A549 (cell line): ENCODE results near the gene IGFL2. TPM values are rescaled to one million over a fixed set of nuclear protein-coding genes. Genes with fewer than 3 reads are reported as not detected.

Experiments
- ATAC-seq, 2 experiments: fragments of 200-7000 bp in 1 of 2; fragments of >200 bp in 1 of 2; cut with Nextera tagmentation in 1 of 2; cut with Tn5 transposase in 1 of 2; 3 replicates each; pipeline versions ENCODE4 v1.8.0 to v1.9.1; 2018 to 2020; ENCODE audit warnings: mild to moderate bottlenecking in 1 of 2, moderate library complexity in 1 of 2
- CTCF ChIA-PET: fragments of 300-600 bp; sonication (Branson Sonifier 250); formaldehyde crosslinking; extraction: SDS; loops from one replicate; lab custom pipeline; 2021; ENCODE audit warnings: antibody characterized with exemption, inconsistent platforms; lab: Yijun Ruan, JAX
- POLR2A ChIA-PET: fragments of 350-600 bp; formaldehyde crosslinking; extraction: SDS; loops from one replicate; lab custom pipeline; 2021; ENCODE audit warnings: antibody characterized with exemption, inconsistent platforms; lab: Yijun Ruan, JAX
- DNase-seq, 2 experiments: peaks; one replicate each; pipeline versions ENCODE4 v3.0.0 to v3.0.0-alpha.2; 2011 to 2016; ENCODE audit warnings: low read depth in 1 of 2, low spot score in 1 of 2
- FAIRE-seq: peaks from 2 replicates; lab custom pipeline; 2011; peaks lifted over from hg19 to GRCh38; lab: Jason Lieb, UNC
- H3K27ac ChIP-seq, 2 experiments: fragments of >200 bp; sonication (Bioruptor Twin); formaldehyde crosslinking; 3 replicates each; pipeline ENCODE4 v1.5.1; 2016 to 2017
- H3K4me1 ChIP-seq: fragments of >200 bp; sonication (Bioruptor Twin); formaldehyde crosslinking; 3 replicates; pipeline ENCODE4 v1.6.1; 2016
- H3K4me2 ChIP-seq: fragments of >200 bp; sonication (Bioruptor Twin); formaldehyde crosslinking; 3 replicates; pipeline ENCODE4 v1.6.1; 2016
- H3K4me3 ChIP-seq: fragments of >200 bp; sonication (Bioruptor Twin); formaldehyde crosslinking; 3 replicates; pipeline ENCODE4 v1.5.1; 2016
- H3K9me3 ChIP-seq: fragments of >200 bp; sonication (Bioruptor Twin); formaldehyde crosslinking; 3 replicates; pipeline ENCODE4 v1.6.1; 2016
- CHD2 ChIP-seq: fragments of 150-350 bp; IDR thresholded peaks from 2 replicates; pipeline ENCODE4 v1.6.1; 2014; ENCODE audit warnings: low read length; ENCODE audit not compliant: partially characterized antibody
- EP300 ChIP-seq, 2 experiments: fragments of >200 bp; sonication (Bioruptor Twin); formaldehyde crosslinking; IDR thresholded peaks; 2 replicates in 1 of 2; 3 replicates in 1 of 2; pipeline ENCODE4 v1.6.1; 2016 to 2017
- FOSL2 ChIP-seq, 2 experiments: fragments of 450-650 bp in 1 of 2; fragments of >200 bp in 1 of 2; sonication (Bioruptor Twin) in 1 of 2; formaldehyde crosslinking; IDR thresholded peaks; 2 replicates each; pipeline versions ENCODE4 v1.5.0 to v1.6.1; 2016 to 2020; ENCODE audit warnings: mild to moderate bottlenecking in 1 of 2, moderate library complexity in 1 of 2
- GATA3 ChIP-seq: IDR thresholded peaks from 2 replicates; pipeline ENCODE4 v1.6.1; 2012; ENCODE audit warnings: borderline replicate concordance
- HDAC2 ChIP-seq: fragments of 200-600 bp; sonication (generic); IDR thresholded peaks from 2 replicates; pipeline ENCODE4 v1.6.1; 2016
- HES2 ChIP-seq: fragments of >200 bp; sonication (Bioruptor Twin); formaldehyde crosslinking; IDR thresholded peaks from 2 replicates; pipeline ENCODE4 v1.6.1; 2016
- HOXB13 ChIP-seq: fragments of 250-450 bp; sonication (Bioruptor Pico); IDR thresholded peaks from 2 replicates; pipeline ENCODE4 v1.5.0; 2020; ENCODE audit warnings: low read depth, mild to moderate bottlenecking, moderate library complexity
- JUNB ChIP-seq: fragments of >200 bp; sonication (Bioruptor Twin); formaldehyde crosslinking; IDR thresholded peaks from 2 replicates; pipeline ENCODE4 v1.6.1; 2016
- MAX ChIP-seq: IDR thresholded peaks from 2 replicates; pipeline ENCODE4 v1.6.1; 2012
- PBX3 ChIP-seq: IDR thresholded peaks from 2 replicates; pipeline ENCODE4 v1.6.1; 2012
- RCOR1 ChIP-seq: fragments of 150-350 bp; IDR thresholded peaks from 2 replicates; pipeline ENCODE4 v1.6.1; 2014; ENCODE audit warnings: antibody characterized with exemption, low read length, low read depth
- RFX5 ChIP-seq: fragments of 450-650 bp; IDR thresholded peaks from 2 replicates; pipeline ENCODE4 v1.7.1; 2014; ENCODE audit warnings: antibody characterized with exemption, mild to moderate bottlenecking, moderate library complexity
- SREBF2 ChIP-seq: fragments of 450-650 bp; IDR thresholded peaks from 2 replicates; pipeline ENCODE4 v1.6.1; 2014; ENCODE audit warnings: mild to moderate bottlenecking, moderate library complexity
- USF2 ChIP-seq: fragments of 450-650 bp; IDR thresholded peaks from 2 replicates; pipeline ENCODE4 v1.6.1; 2014; ENCODE audit warnings: antibody characterized with exemption
- ZFP36 ChIP-seq: fragments of 450-650 bp; IDR thresholded peaks from 2 replicates; pipeline ENCODE4 v1.6.1; 2014; ENCODE audit warnings: borderline replicate concordance; ENCODE audit not compliant: partially characterized antibody
- WGBS: methylation state at CpG from one replicate; pipeline ENCODE4 v1.1.6; 2017; ENCODE audit errors: missing lambda C conversion rate; 5-methylcytosine and 5-hydroxymethylcytosine counted together
- polyA plus RNA-seq, 4 experiments: library from polyadenylated mRNA; depleted of rRNA in 3 of 4; stranded (reverse); fragments of >200 nt; fragmentation: RNase III in 1 of 4; extraction: RNeasy Plus Mini Kit Qiagen cat#74134 plus additional on column Dnase treatment in 1 of 4; gene quantifications; 2 replicates in 3 of 4; 3 replicates in 1 of 4; pipeline ENCODE4 v1.2.3, GENCODE V29; 2011 to 2017

Gene IGFL2
- polyA plus RNA-seq, 2 of the 4 experiments (the other 2 are of a cell fraction): 0.78 to 1.1 TPM

- no peak for TF ChIP-seq HDAC2
- H3K4me1 ChIP-seq: peaks cover 98% of the 10 kb centered on the region
- H3K9me3 ChIP-seq: no peaks in the 10 kb centered on the region
- ATAC-seq (peak in 1 of 2 experiments; percentile 26; a peak in 3 of 6 replicates), FAIRE-seq (no peak), DNase-seq (no peak)
- POLR2A ChIA-PET: interaction anchor here (1.2 kb wide), 1 partner anchor 15 kb away, joined by 3 read pairs; no protein-coding TSS in a partner anchor
- H3K4me2 ChIP-seq: peak overlapping the region; percentile 7; the same call in 1 of the 3 replicates
- peak overlapping the region; percentile 83 to 90 for H3K27ac ChIP-seq
- H3K4me3 ChIP-seq: no peak overlapping the region
- CTCF ChIA-PET: interaction anchor here (0.7 to 14.6 kb wide), 6 partner anchors 11 to 172 kb away, joined by 3 to 390 read pairs (median 6); no protein-coding TSS in a partner anchor
- 74% methylated on average over 8 of the region's 8 CpGs for WGBS
Measured at GRCh38 chr19:46196410-46197124, 48.5 kb downstream of the IGFL2 start.

GRCh38 chr19:46197314-46198070 lies 49.5 kb downstream of the IGFL2 start:
- H3K4me3 ChIP-seq: no peak overlapping the region
- peaks cover 98% of the 10 kb centered on the region for H3K4me1 ChIP-seq
- ChIA-PET CTCF (interaction anchor here (0.6 to 14.6 kb wide), 8 partner anchors 8 to 173 kb away, joined by 3 to 390 read pairs (median 4); no protein-coding TSS in a partner anchor), POLR2A (interaction anchor here (1.2 kb wide), 1 partner anchor 14 kb away, joined by 3 read pairs; no protein-coding TSS in a partner anchor)
- TF ChIP-seq PBX3: no peak
- no peak for TF ChIP-seq FOSL2 (IDR thresholded peaks at IDR 0.05)
- peak; percentile 20; the same call in 1 of the 2 replicates for TF ChIP-seq FOSL2 (CRISPR knock-in tag; IDR thresholded peaks at IDR 0.05)
- TF ChIP-seq RCOR1: no peak
- no peak for TF ChIP-seq HES2
- TF ChIP-seq MAX: no peak
- TF ChIP-seq CHD2: no peak
- no peak for TF ChIP-seq SREBF2
- no peak for TF ChIP-seq HOXB13 (CRISPR knock-in tag)
- FAIRE-seq (no peak), DNase-seq (no peak), ATAC-seq (0 out of 6 replicates have a peak, but pooled peaks of 1 of the 2 experiments have one; percentile 0)
- H3K9me3 ChIP-seq: no peaks in the 10 kb centered on the region
- WGBS: 58% methylated on average over 4 of the region's 4 CpGs
- peak overlapping the region; percentile 77 for H3K4me2 ChIP-seq
- H3K27ac ChIP-seq: peak overlapping the region; percentile 83 to 90

GRCh38 chr19:46198756-46199155 lies 50.7 kb downstream of the IGFL2 start:
- Histone ChIP-seq H3K4me3 (no peak overlapping the region), H3K4me2 (peak overlapping the region; percentile 77), H3K27ac (peak overlapping the region; percentile 83 to 90), H3K9me3 (no peaks in the 10 kb centered on the region; the same call in 2 of the 3 replicates), H3K4me1 (peaks cover 98% of the 10 kb centered on the region)
- POLR2A ChIA-PET: interaction anchor here (0.8 to 1.2 kb wide), 2 partner anchors 12 to 23 kb away, joined by 4 read pairs; no protein-coding TSS in a partner anchor
- FAIRE-seq (peak; percentile 46), DNase-seq (peak in 1 of 2 experiments; percentile 75), ATAC-seq (peak in 1 of 2 experiments; percentile 37; a peak in 3 of 6 replicates)
- CTCF ChIA-PET: interaction anchor here (1.0 to 14.6 kb wide), 7 partner anchors 10 to 170 kb away, joined by 3 to 390 read pairs (median 4); no protein-coding TSS in a partner anchor
- TF ChIP-seq FOSL2 (IDR thresholded peaks at IDR 0.05) (no peak), FOSL2 (CRISPR knock-in tag; IDR thresholded peaks at IDR 0.05) (peak; percentile 30; the same call in 1 of the 2 replicates), EP300 (IDR thresholded peaks at IDR 0.05) (peak in 1 of 2 experiments; percentile 19; a peak in 1 of 5 replicates), MAX (0 out of 2 replicates have a peak, but pooled peaks have one; percentile 43), RFX5 (no peak), JUNB (peak; percentile 32; the same call in 1 of the 2 replicates), USF2 (no peak), ZFP36 (no peak), GATA3 (peak; percentile 67; the same call in 1 of the 2 replicates)
- WGBS: 21% methylated on average over 3 of the region's 3 CpGs
